T1000 (cell line): ENCODE measurements around the gene CAMK1D.
A peak's percentile ranks its signal among the peaks of the same experiment; 100 is the strongest.
"Not testable (repeated sequence)": the region's sequence is repeated elsewhere in the genome, so short reads cannot be mapped to it uniquely, and the experiment has no call there.

Experiments
- DNase-seq: peaks from one replicate; lab custom pipeline; 2025; ENCODE audit warnings: mixed read lengths; lab: John Stamatoyannopoulos, UW

The CAMK1D gene

GRCh38 chr10:12699781-12700556 is 350.6 kb downstream of the CAMK1D start:
- no peak for DNase-seq

GRCh38 chr10:12700557-12700874 is 351.2 kb downstream of the CAMK1D start:
- no peak for DNase-seq

GRCh38 chr10:12701696-12702095 is 352.3 kb downstream of the CAMK1D start:
- DNase-seq: no peak

- DNase-seq: no peak
Observed at GRCh38 chr10:12702215-12702770, 352.9 kb downstream of the CAMK1D start.

- no peak for DNase-seq
Observed at GRCh38 chr10:12703126-12703525, 353.8 kb downstream of the CAMK1D start.

GRCh38 chr10:12703813-12704212 is 354.5 kb downstream of the CAMK1D start:
- DNase-seq: no peak

- DNase-seq: no peak
Observed at GRCh38 chr10:12704488-12704887, 355.1 kb downstream of the CAMK1D start.

- DNase-seq: no peak
Observed at GRCh38 chr10:12705943-12706342, 356.6 kb downstream of the CAMK1D start.

GRCh38 chr10:12707461-12708185 is 358.3 kb downstream of the CAMK1D start:
- DNase-seq: peak; percentile 100

- DNase-seq: peak; percentile 99
Observed at GRCh38 chr10:12709000-12709401, 359.7 kb downstream of the CAMK1D start.

GRCh38 chr10:12709521-12709963 is 360.2 kb downstream of the CAMK1D start:
- no peak for DNase-seq

GRCh38 chr10:12710157-12710556 is 360.8 kb downstream of the CAMK1D start:
- no peak for DNase-seq

GRCh38 chr10:12710594-12711349 is 361.4 kb downstream of the CAMK1D start:
- peak; percentile 100 for DNase-seq

GRCh38 chr10:12711350-12711708 is 362.0 kb downstream of the CAMK1D start:
- no peak for DNase-seq

GRCh38 chr10:12712293-12712983 is 363.1 kb downstream of the CAMK1D start:
- no peak for DNase-seq

GRCh38 chr10:12712984-12713316 is 363.6 kb downstream of the CAMK1D start:
- not testable (repeated sequence) for DNase-seq

- DNase-seq: no peak
Observed at GRCh38 chr10:12716042-12716441, 366.7 kb downstream of the CAMK1D start.

GRCh38 chr10:12717981-12718707 is 368.8 kb downstream of the CAMK1D start:
- DNase-seq: no peak

- DNase-seq: peak; percentile 95
Observed at GRCh38 chr10:12719365-12719764, 370.0 kb downstream of the CAMK1D start.

- DNase-seq: peak; percentile 100
Observed at GRCh38 chr10:12720217-12720981, 371.1 kb downstream of the CAMK1D start.

GRCh38 chr10:12721334-12721733 is 372.0 kb downstream of the CAMK1D start:
- DNase-seq: no peak
